Ascending aorta (tissue), 2 donors: Measurements from ENCODE around the gene WNT2. TPM values are rescaled to one million over a fixed set of nuclear protein-coding genes. Genes with fewer than 3 reads are reported as not detected.

ENCODE experiments used
- DNase-seq, 2 donors: peaks; one replicate each; pipeline ENCODE4 v3.0.0-alpha.2; 2019; ENCODE audit warnings: low spot score in 2 of 2
- H3K27ac ChIP-seq, 2 donors: fragments of 200-600 bp; sonication (generic); one replicate each; pipeline ENCODE4 v1.5.1; 2016 to 2017; ENCODE audit warnings: mild to moderate bottlenecking in 1 of 2
- H3K27me3 ChIP-seq: fragments of 200-600 bp; sonication (generic); one replicate; pipeline ENCODE4 v1.5.1; 2017
- H3K36me3 ChIP-seq, 2 donors: fragments of 200-600 bp; sonication (generic); one replicate each; pipeline ENCODE4 v1.5.1; 2016
- H3K4me1 ChIP-seq, 2 donors: fragments of 200-600 bp; sonication (generic); one replicate each; pipeline ENCODE4 v1.5.1; 2016 to 2017; ENCODE audit warnings: mild to moderate bottlenecking in 1 of 2
- H3K4me3 ChIP-seq, 2 donors: fragments of 200-600 bp; sonication (generic); one replicate each; pipeline ENCODE4 v1.5.1; 2016 to 2017; ENCODE audit warnings: mild to moderate bottlenecking in 1 of 2
- H3K9me3 ChIP-seq, 2 donors: fragments of 200-600 bp; sonication (generic); one replicate each; pipeline ENCODE4 v1.5.1; 2016
- intact Hi-C: fragments of 100-400 bp; cut with DNase I; formaldehyde crosslinking; loops from one replicate; pipeline ENCODE4 v1.15.1; 2023
- total RNA-seq: library from RNA; depleted of rRNA; stranded (reverse); fragments of >200 nt; gene quantifications from one replicate; pipeline ENCODE4 v1.1.0, GENCODE V29; 2016
- TF ChIP-seq, protein P1 (sequence below), 3 experiments: fragments of 200-600 bp in 2 of 3; fragments of 450-650 bp in 1 of 3; sonication (generic) in 2 of 3; IDR thresholded peaks; one replicate each; pipeline ENCODE4 v1.5.1; 2016 to 2019; ENCODE audit warnings: antibody characterized with exemption in 3 of 3, mild to moderate bottlenecking in 1 of 3, moderate library complexity in 1 of 3

The WNT2 gene
- total RNA-seq, 1 donor from 2014 or later = 6.1 TPM

DNA sequence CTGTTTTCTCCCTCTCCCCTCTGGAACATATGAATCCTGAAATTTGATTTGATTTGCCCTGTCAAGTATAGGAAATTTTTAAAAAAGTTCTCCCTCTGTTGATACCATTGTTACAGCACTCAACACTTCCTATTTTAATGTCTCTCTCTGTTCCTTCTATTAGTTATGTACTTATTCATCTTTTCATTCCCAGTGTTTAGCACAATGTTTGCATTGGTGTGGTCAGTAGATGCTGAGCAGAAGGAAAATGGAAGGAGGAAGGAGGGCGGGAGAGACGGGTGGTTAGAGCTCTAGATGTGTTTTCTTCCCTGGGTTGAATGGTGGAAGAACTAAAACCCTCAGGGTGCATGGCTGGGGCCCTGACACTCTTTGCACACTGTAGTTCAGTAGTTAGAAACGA lies 79.5 kb downstream of the WNT2 start:
- no peaks in the 10 kb centered on the region for H3K36me3 ChIP-seq
- no peak for DNase-seq
- no peak overlapping the region for H3K27ac ChIP-seq
- peaks cover 0 to 4% of the 10 kb centered on the region in 2 donors for H3K9me3 ChIP-seq
- H3K4me1 ChIP-seq = no peaks in the 10 kb centered on the region
- no peak overlapping the region for H3K4me3 ChIP-seq
- H3K27me3 ChIP-seq = no peaks in the 10 kb centered on the region
- intact Hi-C loops = no loop called here
- TF ChIP-seq, protein P1, sequence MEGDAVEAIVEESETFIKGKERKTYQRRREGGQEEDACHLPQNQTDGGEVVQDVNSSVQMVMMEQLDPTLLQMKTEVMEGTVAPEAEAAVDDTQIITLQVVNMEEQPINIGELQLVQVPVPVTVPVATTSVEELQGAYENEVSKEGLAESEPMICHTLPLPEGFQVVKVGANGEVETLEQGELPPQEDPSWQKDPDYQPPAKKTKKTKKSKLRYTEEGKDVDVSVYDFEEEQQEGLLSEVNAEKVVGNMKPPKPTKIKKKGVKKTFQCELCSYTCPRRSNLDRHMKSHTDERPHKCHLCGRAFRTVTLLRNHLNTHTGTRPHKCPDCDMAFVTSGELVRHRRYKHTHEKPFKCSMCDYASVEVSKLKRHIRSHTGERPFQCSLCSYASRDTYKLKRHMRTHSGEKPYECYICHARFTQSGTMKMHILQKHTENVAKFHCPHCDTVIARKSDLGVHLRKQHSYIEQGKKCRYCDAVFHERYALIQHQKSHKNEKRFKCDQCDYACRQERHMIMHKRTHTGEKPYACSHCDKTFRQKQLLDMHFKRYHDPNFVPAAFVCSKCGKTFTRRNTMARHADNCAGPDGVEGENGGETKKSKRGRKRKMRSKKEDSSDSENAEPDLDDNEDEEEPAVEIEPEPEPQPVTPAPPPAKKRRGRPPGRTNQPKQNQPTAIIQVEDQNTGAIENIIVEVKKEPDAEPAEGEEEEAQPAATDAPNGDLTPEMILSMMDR (IDR thresholded peaks at IDR 0.05) = no peak

DNA sequence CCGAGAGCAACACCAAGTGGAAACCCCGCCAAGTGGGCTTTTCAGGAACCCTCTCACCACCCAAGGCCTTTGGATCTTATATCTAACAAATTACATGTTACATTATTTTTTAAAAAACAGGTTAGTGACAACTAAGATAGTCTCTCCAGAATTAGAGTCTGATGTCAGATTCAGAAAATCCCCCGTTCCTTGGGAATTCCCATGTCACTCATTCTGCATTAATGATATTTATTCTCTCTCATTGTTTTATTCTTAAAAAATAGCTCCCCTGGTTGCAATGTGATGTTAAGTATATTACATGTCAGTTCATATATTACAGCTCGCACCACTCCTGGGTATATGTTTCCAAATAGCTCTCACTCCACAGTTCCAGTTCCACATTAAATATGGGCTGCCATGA lies 81.8 kb downstream of the WNT2 start:
- no peak for DNase-seq
- no peaks in the 10 kb centered on the region for H3K36me3 ChIP-seq
- no peak overlapping the region for H3K27ac ChIP-seq
- H3K27me3 ChIP-seq = no peaks in the 10 kb centered on the region
- intact Hi-C loops = no loop called here
- no peak overlapping the region for H3K4me3 ChIP-seq
- TF ChIP-seq, protein P1 (IDR thresholded peaks at IDR 0.05) = no peak
- peaks cover 0 to 4% of the 10 kb centered on the region in 2 donors for H3K9me3 ChIP-seq
- H3K4me1 ChIP-seq = no peaks in the 10 kb centered on the region

- no peak for DNase-seq
- Histone ChIP-seq H3K27me3 (no peaks in the 10 kb centered on the region), H3K4me1 (no peaks in the 10 kb centered on the region), H3K9me3 (no peaks in the 10 kb centered on the region), H3K36me3 (no peaks in the 10 kb centered on the region), H3K4me3 (no peak overlapping the region), H3K27ac (no peak overlapping the region)
- TF ChIP-seq, protein P1 (IDR thresholded peaks at IDR 0.05) = no peak
- intact Hi-C loops = no loop called here
Measured at GRCh38 chr7:117238937-117239336, 83.9 kb downstream of the WNT2 start.

DNA sequence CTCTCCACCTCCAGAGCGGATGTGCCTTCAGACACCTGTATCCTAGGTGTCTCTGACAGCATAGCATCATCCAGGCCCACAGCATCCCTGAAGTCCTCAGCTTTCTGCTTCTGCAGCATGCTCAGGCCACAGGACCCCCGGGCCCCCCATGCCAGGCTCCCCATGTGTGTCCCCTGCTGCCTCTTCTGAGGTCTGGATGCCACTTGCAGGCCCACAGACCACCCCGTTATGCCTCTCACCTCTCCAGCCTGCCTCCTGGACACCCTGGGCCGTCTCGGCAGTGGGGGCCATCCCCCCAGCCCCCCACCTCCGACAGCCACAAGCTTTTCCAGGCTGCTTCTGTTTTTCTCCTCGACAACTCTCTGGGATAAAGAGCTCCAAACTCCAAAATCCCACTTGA lies 84.4 kb downstream of the WNT2 start:
- no peaks in the 10 kb centered on the region for H3K36me3 ChIP-seq
- TF ChIP-seq, protein P1 (IDR thresholded peaks at IDR 0.05) = no peak
- no peak overlapping the region for H3K4me3 ChIP-seq
- intact Hi-C loops = no loop called here
- no peaks in the 10 kb centered on the region for H3K27me3 ChIP-seq
- no peak for DNase-seq
- no peaks in the 10 kb centered on the region for H3K9me3 ChIP-seq
- H3K4me1 ChIP-seq = no peaks in the 10 kb centered on the region
- H3K27ac ChIP-seq = no peak overlapping the region

DNA sequence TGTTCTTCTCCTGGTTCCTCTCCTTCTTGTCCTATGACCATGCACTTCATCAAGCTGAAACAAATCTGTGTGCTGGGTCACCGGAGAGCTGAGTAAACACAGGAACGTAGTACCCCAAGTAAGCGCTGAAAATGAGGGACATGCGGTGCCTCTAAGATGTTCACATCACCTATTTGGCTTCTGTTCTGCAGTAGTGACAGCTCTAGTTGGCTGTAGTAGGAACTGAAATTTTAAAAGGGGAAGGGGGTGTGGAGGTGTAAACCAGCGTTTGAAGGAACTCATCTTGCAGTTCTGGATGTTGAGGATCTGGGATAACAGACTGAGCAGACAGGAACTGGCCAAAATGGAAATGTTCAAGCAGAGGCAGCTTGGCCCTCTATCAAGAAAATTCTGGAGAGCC lies 85.2 kb downstream of the WNT2 start:
- H3K36me3 ChIP-seq = no peaks in the 10 kb centered on the region
- no peak overlapping the region for H3K4me3 ChIP-seq
- intact Hi-C loops = no loop called here
- H3K9me3 ChIP-seq = no peaks in the 10 kb centered on the region
- H3K27me3 ChIP-seq = no peaks in the 10 kb centered on the region
- TF ChIP-seq, protein P1 (IDR thresholded peaks at IDR 0.05) = no peak
- H3K27ac ChIP-seq = no peak overlapping the region
- no peaks in the 10 kb centered on the region for H3K4me1 ChIP-seq
- no peak for DNase-seq

DNA sequence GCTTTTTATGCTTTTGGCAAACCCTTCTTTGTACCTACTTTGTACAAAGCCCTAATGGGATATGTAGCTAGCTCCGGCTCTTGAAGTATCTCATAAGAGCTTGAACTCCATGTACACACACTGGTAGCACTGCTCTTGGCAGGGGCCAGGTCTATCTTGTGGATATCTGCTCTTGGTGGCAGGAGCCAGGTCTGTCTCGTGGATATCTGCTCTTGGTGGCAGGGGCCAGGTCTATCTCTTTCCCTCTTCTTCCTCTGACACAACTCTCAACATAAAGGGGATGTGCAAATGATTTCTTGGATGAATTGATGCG lies 91.9 kb downstream of the WNT2 start:
- H3K4me1 ChIP-seq = no peaks in the 10 kb centered on the region
- no peak overlapping the region for H3K4me3 ChIP-seq
- no peaks in the 10 kb centered on the region for H3K9me3 ChIP-seq
- intact Hi-C loops = no loop called here
- TF ChIP-seq, protein P1 (IDR thresholded peaks at IDR 0.05) = no peak
- no peaks in the 10 kb centered on the region for H3K27me3 ChIP-seq
- H3K27ac ChIP-seq = no peak overlapping the region
- DNase-seq = no peak
- H3K36me3 ChIP-seq = no peaks in the 10 kb centered on the region
